Activated CD4-positive, CD25-positive, alpha-beta regulatory T cell (primary cell): Measurements from ENCODE around the gene MACIR.
"Not testable (repeated sequence)": the region's sequence is repeated elsewhere in the genome, so short reads cannot be mapped to it uniquely, and the experiment has no call there.

Source experiments
- DNase-seq, 4 experiments: peaks; one replicate each; lab custom pipeline; 2025; lab: John Stamatoyannopoulos, UW

MACIR gene, protein sequence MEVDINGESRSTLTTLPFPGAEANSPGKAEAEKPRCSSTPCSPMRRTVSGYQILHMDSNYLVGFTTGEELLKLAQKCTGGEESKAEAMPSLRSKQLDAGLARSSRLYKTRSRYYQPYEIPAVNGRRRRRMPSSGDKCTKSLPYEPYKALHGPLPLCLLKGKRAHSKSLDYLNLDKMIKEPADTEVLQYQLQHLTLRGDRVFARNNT

DNA sequence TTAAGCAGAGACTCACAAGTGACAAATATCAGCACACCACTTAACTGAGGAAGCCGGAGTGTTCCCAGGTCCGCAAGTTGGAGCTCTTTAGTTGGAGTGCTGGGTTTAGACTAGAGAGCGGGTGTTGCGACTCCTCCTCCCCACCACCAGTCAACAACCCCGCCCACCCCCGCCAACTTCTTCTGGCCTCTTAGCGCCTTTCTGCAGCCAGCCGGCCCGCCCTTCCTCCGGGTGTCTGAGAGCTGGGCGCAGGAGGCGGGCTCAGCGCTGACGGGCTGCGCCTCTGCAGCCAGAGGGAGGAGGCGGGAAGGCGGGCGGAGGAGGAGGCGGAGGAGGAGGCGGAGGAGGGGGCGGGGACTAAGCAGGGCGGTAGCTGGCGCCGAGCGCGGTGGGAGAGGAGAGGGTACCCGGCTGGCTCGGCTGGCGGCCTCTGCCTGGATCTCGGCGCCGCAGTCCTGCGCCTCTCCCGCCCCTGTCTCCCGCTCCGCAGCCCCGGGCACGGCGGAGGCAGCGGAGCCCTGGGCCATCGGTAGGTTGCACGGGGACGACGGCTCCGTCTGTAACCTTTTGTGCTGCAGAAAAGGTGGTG is at the start of gene MACIR:
Gene MACIR (plus strand): TSS at position 396 of the 589 bp plus-strand sequence. CDS start 17,157 bp downstream, outside the sequence.
- DNase-seq: peak; percentile 79 to 90 (median 84)

DNA sequence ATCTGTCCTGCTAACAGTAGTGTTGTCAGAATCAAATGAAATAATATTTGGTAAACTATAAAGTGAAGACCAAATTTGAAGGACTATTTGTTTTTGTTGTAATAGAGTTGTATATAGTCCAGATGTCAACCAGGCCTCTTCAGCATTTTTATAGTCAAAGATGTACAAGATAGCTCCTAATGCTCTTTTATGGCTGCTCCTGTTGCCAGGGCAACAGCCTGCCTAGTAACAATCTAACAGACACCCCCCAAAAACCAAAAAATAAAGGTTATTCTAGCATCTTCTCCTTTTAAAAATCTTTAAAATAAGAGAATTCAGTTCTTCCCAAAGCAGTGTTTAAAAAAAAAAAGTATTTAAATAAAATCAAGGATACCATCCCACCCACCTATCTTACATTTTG is 49.5 kb upstream of the MACIR start:
- DNase-seq: no peak

DNA sequence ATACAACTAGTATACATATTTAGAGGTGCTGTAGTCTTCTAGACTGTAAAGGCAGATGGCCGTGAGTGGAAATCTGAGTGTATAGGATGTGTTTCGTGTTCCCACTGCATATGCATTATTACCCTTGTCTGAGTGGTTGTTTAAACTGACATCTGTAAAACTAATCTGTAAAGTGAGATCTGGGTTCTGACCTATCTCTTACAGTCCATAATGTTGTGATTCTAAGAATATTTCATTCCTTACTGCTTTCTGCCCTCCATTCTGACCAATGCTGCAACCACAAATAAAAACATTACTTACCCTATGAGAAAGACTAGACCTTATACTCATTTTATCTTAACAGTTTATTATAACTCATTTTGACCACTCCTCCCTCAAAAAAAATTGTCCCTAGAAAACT is 47.6 kb upstream of the MACIR start:
- DNase-seq: no peak

DNA sequence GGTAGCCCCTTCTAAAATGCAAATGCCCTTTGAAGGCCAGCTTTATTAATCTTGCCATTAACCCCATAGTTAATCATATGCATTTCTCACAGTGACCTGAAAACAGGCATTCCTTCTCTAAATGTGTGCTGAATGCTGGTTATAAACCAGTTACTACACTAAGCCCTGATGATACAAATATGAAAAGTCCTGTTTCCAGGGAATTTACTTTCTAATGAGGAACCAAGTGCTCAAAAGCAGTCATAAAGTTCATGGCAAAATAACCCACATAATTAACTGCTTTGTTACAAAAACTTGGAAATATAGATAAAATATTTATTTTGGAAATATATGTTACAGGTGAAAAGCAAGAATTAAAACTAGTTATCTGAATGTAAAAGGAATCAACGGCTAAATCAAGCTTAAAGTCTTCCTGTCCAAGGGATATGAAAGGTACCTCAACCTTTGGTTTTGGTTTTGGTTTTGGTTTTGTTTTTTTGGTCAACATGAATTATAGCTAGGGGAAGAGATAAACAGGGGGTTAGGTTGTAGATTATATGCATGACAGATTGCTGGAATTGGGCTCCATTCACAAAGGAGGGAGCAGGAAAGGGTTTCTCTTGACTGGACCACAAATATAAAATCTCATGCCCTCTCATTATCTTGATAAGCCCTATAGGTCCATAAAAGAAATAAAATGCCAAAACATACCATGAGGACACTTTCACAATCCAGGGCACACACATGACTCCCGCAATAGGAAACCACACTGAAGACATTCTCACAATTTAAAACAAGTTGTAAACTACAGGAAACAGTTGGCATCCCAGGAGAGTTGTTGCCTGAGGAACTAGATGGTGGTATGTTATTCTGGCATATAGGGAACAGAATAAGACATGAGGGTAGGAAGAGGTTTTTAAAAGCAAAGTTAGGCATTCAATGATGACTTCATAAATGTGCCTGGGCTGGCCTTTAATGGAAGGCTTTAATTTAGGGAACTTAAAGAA is 46.7 kb upstream of the MACIR start:
- DNase-seq: no peak

DNA sequence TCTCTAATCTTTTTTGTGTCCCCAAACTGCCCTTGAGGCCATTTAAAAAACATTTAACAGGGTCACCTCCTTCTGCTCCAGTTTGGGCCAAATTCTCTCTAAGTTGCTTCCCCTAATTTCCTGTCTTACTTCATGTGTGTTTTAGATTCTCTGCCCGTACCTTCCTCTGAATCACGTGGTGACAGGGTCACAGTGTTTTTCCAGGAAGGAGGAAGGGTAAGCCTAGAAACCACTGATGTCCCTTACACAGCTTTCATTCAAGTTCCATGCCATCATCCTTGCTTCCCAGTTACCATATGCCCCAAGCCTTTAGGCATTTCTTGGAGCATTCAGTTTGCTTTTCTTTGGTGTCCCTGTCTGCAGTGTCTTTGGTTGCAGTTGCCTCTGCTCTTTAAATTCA is 42.4 kb upstream of the MACIR start:
- no peak for DNase-seq

DNA sequence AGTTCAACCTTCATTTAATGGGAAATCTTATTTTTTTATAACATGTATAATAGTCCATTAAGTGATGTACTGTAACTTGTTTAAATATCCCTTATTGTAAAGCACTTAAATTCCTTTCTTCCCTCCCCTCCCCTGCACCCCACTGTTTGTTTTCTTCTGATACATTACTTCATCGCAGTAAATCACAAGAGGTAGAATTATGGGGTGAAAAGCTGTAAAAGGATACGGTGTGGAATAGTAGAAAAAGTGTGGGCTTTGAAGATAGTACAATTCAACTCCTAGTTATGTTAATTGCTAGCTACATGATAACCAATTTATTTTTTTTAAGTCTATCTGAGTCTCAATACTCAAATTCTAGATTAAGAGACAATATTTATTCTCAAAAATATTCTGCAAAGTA is 41.9 kb upstream of the MACIR start:
- DNase-seq: no peak

DNA sequence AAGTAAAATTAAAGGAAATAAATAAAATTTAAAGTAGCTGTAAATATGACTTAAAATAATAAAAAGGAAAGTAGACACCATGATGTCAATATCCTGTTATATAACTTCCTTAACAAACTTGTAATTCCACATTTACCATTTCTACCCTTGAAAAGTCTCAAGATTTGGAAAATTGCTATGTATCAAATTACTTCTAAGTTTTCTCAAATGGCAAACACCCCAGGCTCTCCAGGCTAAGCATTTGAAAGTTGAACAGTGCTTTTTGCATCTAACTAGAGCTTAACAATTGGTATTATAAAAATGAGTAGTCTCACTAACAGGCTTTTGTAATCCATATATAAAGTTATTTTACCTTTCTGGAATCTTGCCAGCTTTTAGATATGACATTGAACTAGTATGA is 41.5 kb upstream of the MACIR start:
- DNase-seq: no peak

DNA sequence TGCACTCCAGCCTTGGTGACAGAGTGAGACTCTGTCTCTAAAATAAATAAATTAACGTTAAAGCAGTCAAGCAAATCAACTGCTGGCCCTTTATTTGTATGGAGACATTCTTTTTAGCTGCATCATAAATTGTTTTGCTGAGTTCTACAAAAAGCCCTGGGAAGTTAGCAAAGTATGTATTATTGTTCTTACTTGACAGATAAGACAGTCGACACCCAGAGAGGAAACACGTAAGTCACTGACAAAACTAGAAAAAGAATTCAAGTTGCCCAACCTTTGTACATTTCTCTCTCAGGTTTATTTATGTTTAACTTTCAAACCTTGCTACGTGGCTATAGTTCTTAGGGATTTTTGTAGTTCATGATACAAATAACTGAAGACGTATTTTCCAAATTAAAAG is 40.4 kb upstream of the MACIR start:
- no peak for DNase-seq

DNA sequence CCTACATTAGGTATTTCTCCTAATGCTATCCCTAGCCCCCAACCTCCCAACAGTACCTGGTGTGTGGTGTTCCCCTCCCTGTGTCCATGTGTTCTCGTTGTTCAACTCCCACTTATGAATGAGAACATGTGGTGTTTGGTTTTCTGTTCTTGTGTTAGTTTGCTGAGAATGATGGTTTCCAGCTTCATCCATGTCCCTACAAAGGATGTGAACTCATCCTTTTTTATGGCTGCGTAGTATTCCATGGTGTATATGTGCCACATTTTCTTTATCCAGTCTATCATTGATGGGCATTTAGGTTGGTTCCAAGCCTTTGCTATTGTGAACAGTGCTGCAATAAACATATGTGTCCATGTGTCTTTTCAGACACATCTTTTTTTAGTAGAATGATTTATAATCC is 39.5 kb upstream of the MACIR start:
- DNase-seq: not testable (repeated sequence)

DNA sequence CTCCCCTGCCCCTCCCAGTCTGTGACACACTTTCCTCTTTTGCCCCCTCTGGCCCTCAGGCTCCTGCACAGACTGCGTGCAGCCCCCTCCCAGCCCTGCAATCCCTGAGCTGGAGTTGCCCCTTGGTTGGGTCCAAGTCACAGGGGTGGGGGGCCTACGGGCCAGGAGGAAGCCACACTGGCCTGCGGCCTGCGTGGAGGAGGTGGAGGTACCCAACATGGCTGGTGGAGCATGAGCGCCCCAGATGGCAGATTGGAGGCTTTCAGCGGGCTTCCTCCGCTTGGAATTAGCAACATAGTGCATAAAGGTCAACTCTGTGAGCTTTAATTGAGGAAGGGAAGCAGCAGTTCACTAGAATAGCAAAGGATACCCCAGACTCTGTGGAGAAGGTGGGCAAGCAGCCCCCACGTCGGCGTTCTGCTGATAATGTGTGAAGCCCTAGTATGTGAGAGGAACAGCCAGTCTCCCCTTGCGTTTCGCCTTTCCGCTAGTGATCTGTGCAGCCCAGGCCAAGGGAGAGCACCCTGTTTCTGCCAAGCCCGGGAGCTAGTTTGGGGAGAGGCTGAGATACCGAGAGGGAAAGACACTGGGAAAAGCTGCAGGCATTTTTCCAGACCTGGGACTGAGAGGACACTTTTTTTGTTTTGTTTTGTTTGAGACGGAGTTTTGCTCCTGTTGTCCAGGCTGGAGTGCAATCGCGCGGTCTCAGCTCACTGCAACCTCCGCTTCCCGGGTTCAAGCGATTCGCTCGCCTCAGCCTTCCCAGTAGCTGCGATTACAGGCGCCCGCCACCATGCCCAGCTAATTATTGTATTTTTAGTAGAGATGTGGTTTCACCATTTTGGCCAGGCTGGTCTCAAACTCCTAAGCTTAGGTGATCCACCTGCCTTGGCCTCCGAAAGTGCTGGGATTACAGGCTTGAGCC is 35.3 kb upstream of the MACIR start:
- no peak for DNase-seq

DNA sequence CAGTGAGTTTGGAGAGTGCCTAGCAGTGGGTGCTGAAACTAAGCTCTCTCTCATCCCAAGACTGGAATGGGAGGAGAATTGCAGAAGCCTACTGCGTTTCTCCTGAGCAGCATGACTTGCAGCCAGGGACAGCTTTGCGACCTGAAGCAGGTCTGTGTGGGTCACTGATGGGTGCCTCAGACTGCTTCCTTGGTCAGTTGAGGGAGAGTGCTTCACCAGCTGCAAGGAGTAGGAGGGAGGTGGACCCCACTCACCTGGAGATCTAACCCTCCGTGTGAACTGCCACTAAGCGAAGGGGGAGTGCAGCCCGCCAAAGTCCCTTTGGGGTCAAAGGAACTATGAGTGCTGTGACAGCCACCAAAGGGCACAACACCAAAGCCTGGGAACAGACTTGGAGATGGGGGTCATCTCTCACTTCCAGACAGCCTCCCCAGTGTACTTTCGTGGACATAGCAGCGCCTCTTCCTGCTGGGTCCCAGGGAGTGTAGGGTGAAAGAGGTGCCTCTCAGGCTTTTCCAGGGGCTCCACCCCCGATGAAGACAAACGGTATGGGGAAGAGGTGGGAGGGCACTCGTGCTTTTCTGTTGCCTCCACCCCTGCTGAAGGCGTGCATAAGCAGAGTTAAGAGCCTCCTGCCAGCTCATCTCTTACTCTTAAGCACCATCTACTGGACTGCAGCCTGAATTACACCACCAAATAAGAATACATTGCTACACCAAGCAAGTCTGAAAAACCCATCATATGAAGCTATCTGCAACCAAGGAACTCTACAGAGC is 34.3 kb upstream of the MACIR start:
- DNase-seq: peak in 2 of 4 experiments; percentile 1

DNA sequence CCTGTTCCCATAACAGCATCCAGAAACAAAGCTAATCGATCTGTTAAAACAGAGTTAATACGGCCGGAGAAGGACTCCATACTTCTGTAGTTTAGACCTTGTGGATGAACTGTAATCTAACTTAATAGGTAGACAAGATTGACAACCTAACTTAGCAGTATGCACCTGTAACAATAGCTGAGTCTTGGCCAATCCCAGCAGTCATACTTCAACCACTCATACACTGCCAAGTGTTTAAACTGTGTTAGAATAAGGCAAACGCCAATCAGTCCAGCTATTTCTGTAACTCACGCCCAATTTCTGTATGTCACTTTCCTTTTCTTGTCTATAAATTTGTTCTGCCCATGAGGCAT is 33.7 kb upstream of the MACIR start:
- no peak for DNase-seq

DNA sequence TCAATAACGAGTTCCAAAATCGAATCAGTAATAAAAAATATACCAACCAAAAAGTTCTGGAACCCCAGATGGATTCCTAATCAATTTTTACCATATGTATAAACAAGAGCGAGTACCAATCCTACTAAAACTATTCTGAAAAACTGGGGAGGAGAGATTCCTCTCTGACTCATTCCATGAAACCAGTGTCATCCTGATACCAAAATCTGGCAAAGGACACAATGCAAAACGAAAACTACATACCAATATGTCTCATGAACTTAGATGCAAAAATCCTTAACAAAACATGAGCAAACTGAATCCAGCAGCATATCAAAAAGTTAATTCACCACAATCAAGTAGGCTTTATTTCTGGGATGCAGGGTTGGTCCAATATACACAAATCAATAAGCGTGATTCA is 30.5 kb upstream of the MACIR start:
- DNase-seq: no peak

DNA sequence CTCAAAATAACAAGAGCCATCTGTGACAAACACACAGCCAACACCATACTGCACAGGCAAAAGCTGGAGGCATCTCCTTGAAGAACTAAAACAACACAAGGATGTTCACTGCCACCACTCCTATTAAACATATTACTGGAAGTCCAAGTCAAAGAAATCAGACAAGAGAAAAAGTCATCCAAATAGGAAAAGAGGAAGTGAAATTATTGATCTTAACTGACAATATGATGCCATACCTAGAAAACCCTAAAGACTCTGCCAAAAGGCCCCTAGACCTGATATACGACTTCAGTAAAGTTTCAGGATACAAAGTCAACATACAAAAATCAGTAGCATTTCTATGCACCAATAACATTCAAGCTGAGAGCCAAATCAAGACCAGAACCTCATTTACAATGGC is 30.0 kb upstream of the MACIR start:
- no peak for DNase-seq

DNA sequence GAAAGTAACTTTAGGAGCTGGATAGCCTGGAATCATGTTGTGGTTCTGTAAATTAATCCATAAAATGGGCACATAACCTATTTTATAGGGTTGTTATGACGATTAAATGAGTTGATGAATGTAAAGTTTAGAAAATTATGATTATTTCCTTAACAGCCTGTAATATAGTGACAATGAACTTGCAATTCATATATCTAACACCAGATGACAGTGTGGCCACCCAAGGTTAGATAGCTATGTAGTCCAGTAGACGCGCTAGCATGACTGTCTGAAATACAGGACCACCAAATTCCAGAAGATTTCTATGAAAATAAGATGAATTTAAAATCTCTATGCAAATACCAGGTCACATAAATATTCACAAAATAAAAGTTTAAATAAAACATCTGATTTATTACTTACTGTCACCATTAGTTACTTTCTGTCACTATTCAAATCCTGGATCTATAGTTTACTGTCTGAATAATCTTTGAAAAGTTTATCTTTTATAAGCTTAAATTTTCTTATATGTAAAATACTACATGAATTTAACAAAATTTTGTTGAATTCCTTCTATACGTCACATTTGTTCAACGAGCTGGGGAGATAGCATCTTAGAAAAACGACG is 26.1 kb upstream of the MACIR start:
- no peak for DNase-seq

DNA sequence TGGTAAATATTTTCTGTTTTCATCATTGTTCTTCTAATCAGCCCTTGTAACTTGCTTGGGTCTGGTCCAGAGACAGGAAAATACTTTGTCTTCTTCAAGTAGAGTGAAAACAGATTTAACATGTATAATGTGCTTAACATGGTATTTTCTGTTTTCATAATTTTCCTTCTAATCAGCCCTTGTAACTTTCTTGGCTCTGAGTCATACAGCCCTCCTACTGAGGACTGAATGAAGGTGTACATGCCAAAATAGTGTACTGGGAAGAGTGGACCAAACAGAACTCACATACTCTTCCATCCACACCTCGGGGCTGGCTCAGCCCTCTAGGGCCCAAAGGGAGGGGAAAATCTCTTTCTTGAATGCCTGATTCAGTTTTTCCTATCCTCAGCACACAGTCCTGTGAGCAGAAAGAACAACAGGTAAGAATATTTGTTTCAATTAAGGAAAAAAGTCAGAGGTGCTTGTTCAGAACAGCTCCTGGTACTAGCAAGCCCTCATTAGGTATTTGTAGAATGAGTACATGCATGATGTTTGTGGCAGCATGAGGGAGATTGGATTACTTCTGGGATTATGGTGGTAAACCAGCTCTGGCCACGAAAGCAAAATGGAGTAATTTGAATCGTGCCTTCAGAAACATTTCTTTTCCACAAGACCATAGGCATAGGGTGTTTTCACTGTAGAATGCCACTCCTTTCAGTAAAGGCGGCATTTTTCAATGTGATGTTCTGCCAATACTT is 24.2 kb upstream of the MACIR start:
- DNase-seq: no peak

DNA sequence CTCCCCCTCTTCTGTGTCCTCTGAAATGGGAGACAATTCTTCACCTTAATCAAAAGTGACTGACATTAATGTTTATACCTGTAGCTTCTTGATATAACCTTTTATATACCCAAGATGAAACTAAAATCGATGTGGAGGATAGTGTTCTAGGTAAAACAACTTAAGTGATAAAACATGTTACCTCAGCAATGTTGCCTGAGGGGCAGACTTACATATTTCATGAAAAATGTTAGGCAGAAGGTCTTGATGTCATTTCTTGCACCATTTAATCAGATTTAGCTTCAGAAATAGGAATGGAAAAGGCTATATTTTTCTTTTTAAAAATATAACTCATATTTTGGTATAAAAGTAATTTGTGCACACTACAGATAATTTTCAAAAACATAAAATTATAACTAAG is 22.7 kb upstream of the MACIR start:
- no peak for DNase-seq

DNA sequence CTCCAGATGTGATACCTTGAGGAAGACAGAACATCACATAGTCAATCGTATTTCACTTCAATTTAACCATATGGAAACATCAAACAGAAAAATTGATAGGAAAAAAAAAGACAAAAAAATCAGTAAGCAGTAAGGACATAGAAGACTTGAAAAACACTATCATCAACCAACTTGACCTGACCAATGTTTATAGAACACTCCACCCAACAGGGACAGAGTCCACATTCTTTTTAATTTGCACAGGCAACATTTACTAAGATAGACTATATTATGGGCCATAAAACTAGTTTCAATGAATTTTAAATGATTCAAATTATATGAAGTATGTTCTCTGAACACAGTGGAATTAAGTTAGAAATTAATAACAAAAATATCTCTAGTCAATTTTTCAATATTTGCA is 20.8 kb upstream of the MACIR start:
- DNase-seq: no peak

DNA sequence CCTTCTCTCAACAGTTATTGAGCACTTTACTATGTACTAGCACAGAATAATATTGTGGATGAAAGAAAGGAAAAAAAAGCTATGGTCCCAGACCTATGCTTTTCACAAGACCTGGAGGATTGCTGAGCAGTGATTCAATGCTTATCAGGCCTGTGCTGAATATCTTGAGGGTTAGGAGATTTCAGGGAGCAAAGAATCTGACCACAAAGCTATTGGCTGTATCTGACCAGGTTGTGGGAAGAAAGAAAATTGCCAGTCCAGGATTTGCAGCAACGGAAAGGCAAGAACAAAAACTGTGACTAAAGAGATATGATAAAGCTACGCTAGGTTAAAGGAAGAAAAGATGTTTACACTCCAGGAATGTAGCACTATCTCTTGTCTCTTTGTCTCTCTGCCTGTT is 14.9 kb upstream of the MACIR start:
- DNase-seq: no peak

DNA sequence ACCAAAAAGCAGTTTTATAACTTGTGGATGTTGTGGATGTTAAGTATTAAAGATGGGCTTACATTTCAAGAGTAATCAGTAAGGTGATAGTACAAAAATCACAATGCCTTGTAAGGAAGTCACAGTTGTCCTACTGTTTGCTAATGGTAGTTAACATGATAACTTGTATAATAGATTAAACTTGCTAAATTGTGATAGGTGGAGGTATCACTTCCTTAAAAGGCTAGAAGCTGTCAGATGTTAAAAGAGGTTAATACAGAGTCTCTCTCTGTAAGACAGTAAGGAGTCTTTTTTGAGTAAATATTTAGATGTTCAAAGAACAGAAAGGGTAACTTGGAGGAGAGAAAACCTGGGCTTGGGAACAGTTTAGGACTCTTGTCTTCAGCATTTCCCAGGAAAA is 14.2 kb upstream of the MACIR start:
- DNase-seq: no peak
